ENCODE measurements around the gene ITSN1. TPM values are rescaled to one million over a fixed set of nuclear protein-coding genes. Genes with fewer than 3 reads are reported as not detected.

Gene ITSN1
- total RNA-seq, 1 experiment from 2014 or later, result 10.9 TPM

- in situ Hi-C loops (cut with HindIII; ENCODE audit: low pct_unique_long_range_greater_than_20kb, low sequenced_read_pairs), result no loop called here
- DNase-seq (ENCODE audit: low read depth, low spot score), result no peak
These were observed 5.3 kb downstream of the ITSN1 start for GRCh38 chr21:33647587-33647986.

DNA sequence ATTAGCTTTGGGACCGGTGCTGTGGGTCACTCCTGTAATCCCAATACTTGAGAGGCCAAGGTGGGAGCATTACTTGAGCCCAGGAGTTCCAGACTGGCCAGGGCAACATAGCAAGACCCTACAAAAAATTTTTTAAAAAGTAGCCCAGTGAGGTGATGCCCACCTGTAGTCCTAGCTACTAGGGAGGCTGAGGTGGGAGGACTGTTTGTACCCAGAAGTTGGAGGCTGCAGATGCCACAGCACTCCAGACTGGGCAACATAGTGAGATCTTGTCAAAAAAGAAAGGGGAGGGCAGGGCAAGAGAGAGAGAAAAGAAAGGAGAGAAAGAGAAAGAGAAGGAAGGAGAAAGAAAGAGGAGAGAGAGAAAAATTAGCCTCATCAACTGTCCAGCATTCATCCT is 6.3 kb downstream of the ITSN1 start:
- in situ Hi-C loops (cut with HindIII; ENCODE audit: low pct_unique_long_range_greater_than_20kb, low sequenced_read_pairs), result no loop called here
- DNase-seq (ENCODE audit: low read depth, low spot score), result no peak

DNA sequence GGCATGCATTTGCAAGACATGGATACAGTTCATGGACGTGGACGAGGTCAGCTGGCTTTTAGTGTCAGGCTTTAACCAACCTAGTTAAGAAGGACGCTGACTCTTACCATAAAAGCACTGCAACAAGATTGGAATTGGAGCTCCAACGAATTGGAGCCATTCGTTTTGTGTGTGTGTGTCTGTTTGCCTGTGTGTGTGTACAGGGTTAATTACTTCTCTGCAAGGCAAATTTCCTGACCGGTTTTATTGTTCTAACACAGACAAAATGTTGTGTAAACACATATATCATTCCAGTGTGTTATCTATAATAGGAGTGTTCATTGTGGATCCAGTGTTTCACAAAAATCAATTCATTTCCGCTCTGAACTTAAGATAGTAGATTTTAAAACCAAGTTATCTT is 7.9 kb downstream of the ITSN1 start:
- no peak for DNase-seq (ENCODE audit: low read depth, low spot score)
- in situ Hi-C loops (cut with HindIII; ENCODE audit: low pct_unique_long_range_greater_than_20kb, low sequenced_read_pairs), result no loop called here

GRCh38 chr21:33650929-33651509 is 8.7 kb downstream of the ITSN1 start:
- no peak for DNase-seq (ENCODE audit: low read depth, low spot score)
- in situ Hi-C loops (cut with HindIII; ENCODE audit: low pct_unique_long_range_greater_than_20kb, low sequenced_read_pairs), result no loop called here

GRCh38 chr21:33651965-33652680 is 9.8 kb downstream of the ITSN1 start:
- no peak for DNase-seq (ENCODE audit: low read depth, low spot score)
- in situ Hi-C loops (cut with HindIII; ENCODE audit: low pct_unique_long_range_greater_than_20kb, low sequenced_read_pairs), result no loop called here

GRCh38 chr21:33654412-33654811 is 12.1 kb downstream of the ITSN1 start:
- no peak for DNase-seq (ENCODE audit: low read depth, low spot score)
- in situ Hi-C loops (cut with HindIII; ENCODE audit: low pct_unique_long_range_greater_than_20kb, low sequenced_read_pairs), result no loop called here

GRCh38 chr21:33655588-33656221 is 13.4 kb downstream of the ITSN1 start:
- peak; percentile 4 for DNase-seq (ENCODE audit: low read depth, low spot score)
- in situ Hi-C loops (cut with HindIII; ENCODE audit: low pct_unique_long_range_greater_than_20kb, low sequenced_read_pairs), result no loop called here

DNA sequence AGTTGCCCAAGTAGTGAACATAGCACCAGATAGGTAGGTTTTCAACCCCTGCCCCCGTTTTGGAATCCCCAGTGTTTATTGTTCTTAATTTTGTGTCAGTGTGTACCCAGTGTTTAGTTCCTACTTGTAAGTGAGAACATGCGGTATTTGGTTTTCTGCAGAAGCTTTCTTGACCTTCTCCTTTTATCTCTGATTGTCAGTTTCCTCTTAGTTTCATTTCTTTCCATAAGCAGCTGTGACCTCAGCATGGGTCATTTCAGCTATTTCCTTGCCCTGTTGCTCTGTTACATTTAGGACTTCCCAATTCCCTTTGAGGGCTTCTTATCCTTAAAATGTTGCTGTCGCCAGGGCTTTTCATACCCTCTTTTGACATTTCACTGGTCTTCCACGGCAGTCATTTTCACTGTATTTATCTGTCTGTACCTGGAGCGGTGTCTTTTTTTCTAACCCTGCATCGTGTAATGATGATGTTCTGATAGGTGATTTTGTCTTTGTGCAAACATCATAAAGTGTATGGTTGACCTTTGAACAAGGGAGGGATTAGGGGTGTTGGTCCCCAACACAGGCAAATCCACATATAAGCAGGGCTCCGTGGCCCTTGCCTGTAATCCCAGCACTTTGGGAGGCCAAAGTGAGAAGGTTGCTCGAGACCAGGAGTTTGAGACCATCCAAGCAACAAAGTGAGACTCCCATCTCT is 15.0 kb downstream of the ITSN1 start:
- DNase-seq (ENCODE audit: low read depth, low spot score), result no peak
- in situ Hi-C loops (cut with HindIII; ENCODE audit: low pct_unique_long_range_greater_than_20kb, low sequenced_read_pairs), result no loop called here

GRCh38 chr21:33658919-33659567 is 16.7 kb downstream of the ITSN1 start:
- in situ Hi-C loops (cut with HindIII; ENCODE audit: low pct_unique_long_range_greater_than_20kb, low sequenced_read_pairs), result no loop called here

DNA sequence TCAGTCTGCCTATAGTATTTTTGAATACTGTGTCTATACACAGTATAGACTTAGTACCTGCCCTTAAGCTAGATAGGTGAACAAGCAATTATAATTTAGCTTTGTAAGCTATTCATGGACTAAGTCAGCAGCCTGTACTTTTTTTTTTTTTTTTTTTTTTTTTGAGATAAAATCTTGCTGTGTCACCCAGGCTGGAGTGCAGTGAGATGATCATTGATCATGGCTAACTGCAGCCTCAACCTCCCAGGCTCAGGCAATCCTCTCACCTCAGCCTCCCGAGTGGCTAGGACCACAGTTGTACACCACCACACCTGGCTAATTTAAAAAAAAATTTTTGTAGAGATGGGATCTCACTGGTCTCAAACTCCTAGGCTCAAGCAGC is 17.3 kb downstream of the ITSN1 start:
- no peak for DNase-seq (ENCODE audit: low read depth, low spot score)

More at GRCh38 chr21:33658919-33659567, 16.7 kb downstream of the ITSN1 start:
- DNase-seq (ENCODE audit: low read depth, low spot score), result no peak

GRCh38 chr21:33660406-33660805 is 18.1 kb downstream of the ITSN1 start:
- in situ Hi-C loops (cut with HindIII; ENCODE audit: low pct_unique_long_range_greater_than_20kb, low sequenced_read_pairs), result no loop called here
- DNase-seq (ENCODE audit: low read depth, low spot score), result no peak

More for the DNA sequence above, 17.3 kb downstream of the ITSN1 start:
- in situ Hi-C loops (cut with HindIII; ENCODE audit: low pct_unique_long_range_greater_than_20kb, low sequenced_read_pairs), result no loop called here

- in situ Hi-C loops (cut with HindIII; ENCODE audit: low pct_unique_long_range_greater_than_20kb, low sequenced_read_pairs), result no loop called here
- DNase-seq (ENCODE audit: low read depth, low spot score), result no peak
These were observed 18.8 kb downstream of the ITSN1 start for GRCh38 chr21:33661146-33661545.

GRCh38 chr21:33662046-33662445 is 19.7 kb downstream of the ITSN1 start:
- in situ Hi-C loops (cut with HindIII; ENCODE audit: low pct_unique_long_range_greater_than_20kb, low sequenced_read_pairs), result no loop called here

DNA sequence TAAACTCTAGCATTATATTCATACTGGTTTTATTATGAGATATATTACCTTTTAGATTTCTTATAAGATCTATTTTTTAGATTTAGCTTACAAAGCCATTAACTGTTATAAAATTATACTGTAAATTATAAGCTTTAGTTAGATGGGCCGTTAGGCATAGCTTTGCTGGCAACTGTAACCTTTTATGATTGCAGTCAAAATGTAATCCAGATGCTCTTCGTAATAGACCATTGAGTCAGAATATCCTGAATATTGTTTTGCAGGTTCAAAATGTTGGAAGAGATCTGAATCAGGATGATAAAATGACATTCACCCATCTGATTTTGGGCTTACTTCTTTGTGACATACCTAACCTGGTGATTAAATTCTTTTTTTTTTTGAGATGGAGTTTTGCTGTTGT is 20.9 kb downstream of the ITSN1 start:
- in situ Hi-C loops (cut with HindIII; ENCODE audit: low pct_unique_long_range_greater_than_20kb, low sequenced_read_pairs), result no loop called here
- no peak for DNase-seq (ENCODE audit: low read depth, low spot score)

More at GRCh38 chr21:33662046-33662445, 19.7 kb downstream of the ITSN1 start:
- no peak for DNase-seq (ENCODE audit: low read depth, low spot score)

- in situ Hi-C loops (cut with HindIII; ENCODE audit: low pct_unique_long_range_greater_than_20kb, low sequenced_read_pairs), result no loop called here
- DNase-seq (ENCODE audit: low read depth, low spot score), result no peak
These were observed 21.8 kb downstream of the ITSN1 start for GRCh38 chr21:33664135-33664534.

- in situ Hi-C loops (cut with HindIII; ENCODE audit: low pct_unique_long_range_greater_than_20kb, low sequenced_read_pairs), result no loop called here
- DNase-seq (ENCODE audit: low read depth, low spot score), result no peak
These were observed 23.9 kb downstream of the ITSN1 start for GRCh38 chr21:33666153-33666552.

GRCh38 chr21:33667636-33668035 is 25.3 kb downstream of the ITSN1 start:
- in situ Hi-C loops (cut with HindIII; ENCODE audit: low pct_unique_long_range_greater_than_20kb, low sequenced_read_pairs), result no loop called here
- DNase-seq (ENCODE audit: low read depth, low spot score), result no peak

DNA sequence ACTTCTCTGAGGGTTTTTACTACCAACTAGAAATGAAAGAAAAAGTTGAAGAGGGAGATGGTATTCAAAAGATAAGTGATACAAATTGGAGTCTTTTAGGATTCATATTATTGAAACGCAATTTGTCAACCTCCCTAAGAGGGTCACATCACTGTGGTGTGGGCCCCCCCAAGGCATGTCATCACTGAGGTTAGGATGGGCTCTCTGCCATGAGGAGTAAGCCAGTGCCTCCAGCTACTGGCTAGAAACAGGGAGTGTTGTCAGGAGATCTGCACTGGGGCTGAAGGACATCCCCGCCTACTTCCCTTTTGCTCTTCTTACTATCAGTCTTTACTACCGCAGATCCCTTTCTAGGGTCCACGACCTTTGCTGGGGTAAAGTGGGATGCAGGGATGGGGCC is 25.9 kb downstream of the ITSN1 start:
- in situ Hi-C loops (cut with HindIII; ENCODE audit: low pct_unique_long_range_greater_than_20kb, low sequenced_read_pairs), result no loop called here
- DNase-seq (ENCODE audit: low read depth, low spot score), result no peak

Data from SK-MEL-5 (cell line).